H1 (cell line): Measurements from ENCODE around the gene TFB1M. TPM values are rescaled to one million over a fixed set of nuclear protein-coding genes. Genes with fewer than 3 reads are reported as not detected.

ENCODE experiments used
- ASH2L ChIP-seq: fragments of 200-600, 300-600 bp; sonication (generic); IDR thresholded peaks from one replicate; pipeline ENCODE4 v1.7.1; 2017; ENCODE audit warnings: low read length
- CEBPB ChIP-seq: IDR thresholded peaks from 2 replicates; pipeline ENCODE4 v1.6.1; 2012; ENCODE audit warnings: low read depth, low read length
- CHD7 ChIP-seq: fragments of 300-600 bp; sonication (generic); IDR thresholded peaks from 2 replicates; pipeline ENCODE4 v1.7.1; 2012; ENCODE audit warnings: low read length, moderate library complexity, mild to moderate bottlenecking, inconsistent platforms; ENCODE audit not compliant: insufficient replicate concordance
- CREB1 ChIP-seq: IDR thresholded peaks from 2 replicates; pipeline ENCODE4 v1.6.1; 2012; ENCODE audit warnings: inconsistent platforms
- E2F6 ChIP-seq: IDR thresholded peaks from 2 replicates; pipeline ENCODE4 v1.6.1; 2012; ENCODE audit warnings: inconsistent platforms
- EZH2 ChIP-seq: fragments of 200-600 bp; sonication (generic); IDR thresholded peaks from 2 replicates; pipeline ENCODE4 v1.7.1; 2012; ENCODE audit warnings: low read depth, mild to moderate bottlenecking, moderate library complexity, low read length, inconsistent platforms; ENCODE audit not compliant: severe bottlenecking
- NANOG ChIP-seq: IDR thresholded peaks from 2 replicates; pipeline ENCODE4 v1.6.1; 2011; ENCODE audit warnings: low read length, low read depth, mild to moderate bottlenecking, inconsistent platforms; ENCODE audit not compliant: insufficient read depth, poor library complexity, severe bottlenecking
- SUZ12 ChIP-seq: fragments of 200-600 bp; sonication (generic); IDR thresholded peaks from 2 replicates; pipeline ENCODE4 v1.6.1; 2012; ENCODE audit warnings: mild to moderate bottlenecking, inconsistent platforms, low read length, moderate library complexity, mixed read lengths
- ZNF274 ChIP-seq: IDR thresholded peaks from 2 replicates; pipeline ENCODE4 v1.7.0; 2012; ENCODE audit warnings: low read length, borderline replicate concordance; ENCODE audit errors: extremely low read depth
- polyA plus RNA-seq, 7 experiments: library from polyadenylated mRNA; depleted of rRNA in 3 of 7; stranded (reverse) in 5 of 7; unstranded in 2 of 7; fragments of >200 nt in 5 of 7; fragments of 200-250 nt in 2 of 7; gene quantifications; 1 replicate in 5 of 7; 2 replicates in 1 of 7; 4 replicates in 1 of 7; pipeline versions ENCODE4 v1.2.1 to v1.2.3, GENCODE V29; 2011 to 2013; ENCODE audit warnings: missing spikeins in 2 of 7, mixed read lengths in 2 of 7
- total RNA-seq: library from RNA; stranded (reverse); fragmentation: NEBNext Ultra II Directional; extraction: Animal tissue kit (Norgen Biotek cat#: 25700); gene quantifications from 2 replicates; pipeline ENCODE4 v1.2.1, GENCODE V29; 2021

TFB1M gene
- total and polyA plus RNA-seq, 2 of the 8 experiments (the other 6 are each of a cell fraction or from before 2014, with no cell fraction given): 28.2 to 49.4 TPM

- no peak for TF ChIP-seq CHD7
- no peak for TF ChIP-seq ZNF274
- no peak for TF ChIP-seq NANOG
- TF ChIP-seq EZH2: no peak
- TF ChIP-seq ASH2L: no peak
- TF ChIP-seq CEBPB: no peak
- TF ChIP-seq SUZ12: no peak
- 0 out of 2 replicates have a peak, but pooled peaks have one; percentile 27 for TF ChIP-seq CREB1
- 0 out of 2 replicates have a peak, but pooled peaks have one; percentile 43 for TF ChIP-seq E2F6
Measured at GRCh38 chr6:155261111-155261900, 53.0 kb downstream of the TFB1M start (continued).
